GM18508 (cell line): Measurements from ENCODE around the gene MKRN2.

ENCODE experiments used
- ATAC-seq: cut with Tn5 transposase; IDR thresholded peaks from one replicate; pipeline ENCODE4 v1.9.1; 2021; ENCODE audit warnings: moderate number of reproducible peaks; ENCODE audit not compliant: insufficient read depth, unreplicated experiment

The MKRN2 gene

GRCh38 chr3:12549971-12550760 lies 6.7 kb upstream of the MKRN2 start:
- ATAC-seq: no peak

GRCh38 chr3:12553921-12554391 lies 2.9 kb upstream of the MKRN2 start:
- no peak for ATAC-seq

GRCh38 chr3:12556314-12556689 lies 585 bp upstream of the MKRN2 start:
- ATAC-seq: no peak

- ATAC-seq: peak; percentile 7
These were observed 700 bp downstream of the MKRN2 start for GRCh38 chr3:12557473-12558100.

GRCh38 chr3:12558706-12559105 lies 1.8 kb downstream of the MKRN2 start:
- ATAC-seq: no peak

GRCh38 chr3:12559520-12559919 lies 2.6 kb downstream of the MKRN2 start:
- no peak for ATAC-seq

- no peak for ATAC-seq
These were observed 3.8 kb downstream of the MKRN2 start for GRCh38 chr3:12560505-12561190.

- ATAC-seq: no peak
These were observed 4.5 kb downstream of the MKRN2 start for GRCh38 chr3:12561397-12561796.

GRCh38 chr3:12562451-12562850 lies 5.6 kb downstream of the MKRN2 start:
- ATAC-seq: no peak

- no peak for ATAC-seq
These were observed 10.1 kb downstream of the MKRN2 start for GRCh38 chr3:12566976-12567375.

GRCh38 chr3:12568747-12569146 lies 11.9 kb downstream of the MKRN2 start:
- no peak for ATAC-seq

GRCh38 chr3:12569836-12570235 lies 12.9 kb downstream of the MKRN2 start:
- ATAC-seq: no peak

- ATAC-seq: no peak
These were observed 15.1 kb downstream of the MKRN2 start for GRCh38 chr3:12571986-12572385.

GRCh38 chr3:12574131-12574530 lies 17.2 kb downstream of the MKRN2 start:
- ATAC-seq: no peak

- no peak for ATAC-seq
These were observed 17.8 kb downstream of the MKRN2 start for GRCh38 chr3:12574661-12575060.

GRCh38 chr3:12577379-12577778 lies 20.5 kb downstream of the MKRN2 start:
- ATAC-seq: no peak

GRCh38 chr3:12578742-12579141 lies 21.9 kb downstream of the MKRN2 start:
- ATAC-seq: no peak

GRCh38 chr3:12579456-12579855 lies 22.6 kb downstream of the MKRN2 start:
- no peak for ATAC-seq

- no peak for ATAC-seq
These were observed 23.0 kb downstream of the MKRN2 start for GRCh38 chr3:12579905-12580304.

GRCh38 chr3:12582730-12583129 lies 25.8 kb downstream of the MKRN2 start:
- ATAC-seq: no peak

- ATAC-seq: no peak
These were observed 26.4 kb downstream of the MKRN2 start for GRCh38 chr3:12583280-12583679.
